HTR-8/SVneo (cell line): ENCODE results near the gene MOB3C.
"Not testable (repeated sequence)": the region's sequence is repeated elsewhere in the genome, so short reads cannot be mapped to it uniquely, and the experiment has no call there.

Experiments used
- DNase-seq: peaks from one replicate; pipeline ENCODE4 v3.0.0; 2011; ENCODE audit warnings: low spot score, mixed read lengths; ENCODE audit not compliant: insufficient read length
- FAIRE-seq: peaks from 2 replicates; lab custom pipeline; 2011; peaks lifted over from hg19 to GRCh38; lab: Jason Lieb, UNC

The MOB3C gene

GRCh38 chr1:46616277-46617107 is at the start of gene MOB3C:
Gene MOB3C, minus strand, starts transcription at chr1:46616811. Its CDS starts 3,490 bp downstream, at chr1:46613321.
- peak; percentile 66 for FAIRE-seq
- peak; percentile 64 for DNase-seq

DNA sequence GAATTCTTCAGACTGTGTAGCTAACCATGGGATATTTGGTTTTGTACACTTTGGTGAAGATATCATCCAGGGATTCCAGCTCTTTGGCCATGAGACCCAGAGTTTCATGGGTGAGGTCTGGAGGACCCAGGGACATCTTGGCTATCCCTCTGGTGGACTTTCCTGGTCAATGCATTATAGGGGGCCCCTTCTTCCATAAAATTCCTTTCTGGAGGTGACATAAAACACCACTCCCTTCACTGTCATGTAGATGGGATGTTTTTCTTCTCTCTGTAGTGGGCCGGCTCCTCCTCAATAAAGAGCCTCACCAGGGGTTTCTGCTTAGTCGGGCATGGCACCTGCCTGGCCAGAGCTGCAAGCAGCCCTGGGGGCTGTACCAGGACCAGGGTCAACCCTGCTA is 49.4 kb upstream of the MOB3C start:
- FAIRE-seq: no peak
- no peak for DNase-seq

GRCh38 chr1:46662919-46663318 is 46.3 kb upstream of the MOB3C start:
- not testable (repeated sequence) for DNase-seq, FAIRE-seq

- not testable (repeated sequence) for DNase-seq, FAIRE-seq
Observed at GRCh38 chr1:46660116-46660515, 43.5 kb upstream of the MOB3C start.

DNA sequence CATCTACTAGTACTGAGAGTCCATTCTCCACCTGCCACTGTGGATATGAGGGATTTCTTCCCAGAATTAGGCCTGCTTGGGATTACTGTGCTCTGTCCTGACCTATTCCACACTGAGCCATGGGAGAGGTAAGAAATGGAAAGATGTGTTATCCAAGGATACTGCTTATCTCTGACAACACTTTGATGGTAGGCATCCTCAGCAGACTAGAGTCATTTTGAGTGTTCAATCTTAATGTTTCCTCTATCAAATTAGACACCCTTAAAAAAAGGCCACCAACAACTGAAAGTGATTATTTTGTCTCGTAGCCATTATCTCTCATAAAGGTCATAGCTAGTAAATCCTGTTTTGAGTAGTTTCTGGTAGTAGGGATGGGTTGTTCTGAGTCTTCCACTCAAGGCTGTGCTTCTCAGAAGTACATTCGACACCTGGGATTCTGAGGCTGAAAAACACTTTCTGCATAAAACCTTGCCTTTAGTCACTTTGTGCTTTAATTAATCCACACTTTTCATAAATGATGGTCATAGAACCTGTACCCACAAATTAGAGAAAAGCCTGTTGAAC is 42.8 kb upstream of the MOB3C start:
- DNase-seq: no peak

GRCh38 chr1:46657775-46658174 is 41.2 kb upstream of the MOB3C start:
- DNase-seq (no peak), FAIRE-seq (no peak)

More for the DNA sequence above, 42.8 kb upstream of the MOB3C start:
- no peak for FAIRE-seq

GRCh38 chr1:46656643-46657042 is 40.0 kb upstream of the MOB3C start:
- DNase-seq: no peak
- FAIRE-seq: no peak

DNA sequence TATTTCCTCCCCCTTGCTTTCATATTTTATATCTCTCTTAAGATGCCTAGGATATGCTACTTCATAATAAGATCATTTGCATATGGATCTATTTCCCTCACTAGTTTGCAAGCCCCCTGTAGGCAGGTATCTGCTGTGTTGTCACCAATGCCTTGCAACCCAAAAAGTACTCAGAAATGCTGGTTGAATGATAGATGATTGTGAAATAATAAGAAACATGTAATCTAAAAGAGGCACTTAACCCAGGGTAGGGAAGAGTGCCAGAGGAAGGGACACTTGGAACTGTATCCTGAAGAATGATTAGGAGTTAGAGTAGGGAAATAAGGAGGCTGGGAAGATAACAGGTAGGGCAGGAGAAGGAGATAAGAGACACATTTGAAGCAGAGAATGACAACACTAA is 39.2 kb upstream of the MOB3C start:
- no peak for DNase-seq
- FAIRE-seq: no peak

- not testable (repeated sequence) for FAIRE-seq
Observed at GRCh38 chr1:46654698-46655097, 38.1 kb upstream of the MOB3C start.

GRCh38 chr1:46654012-46654411 is 37.4 kb upstream of the MOB3C start:
- DNase-seq (no peak), FAIRE-seq (no peak)

More at GRCh38 chr1:46654698-46655097, 38.1 kb upstream of the MOB3C start:
- not testable (repeated sequence) for DNase-seq

- no peak for DNase-seq
- no peak for FAIRE-seq
Observed at GRCh38 chr1:46653405-46653958, 36.9 kb upstream of the MOB3C start.

GRCh38 chr1:46652321-46653100 is 35.9 kb upstream of the MOB3C start:
- DNase-seq (no peak), FAIRE-seq (no peak)

DNA sequence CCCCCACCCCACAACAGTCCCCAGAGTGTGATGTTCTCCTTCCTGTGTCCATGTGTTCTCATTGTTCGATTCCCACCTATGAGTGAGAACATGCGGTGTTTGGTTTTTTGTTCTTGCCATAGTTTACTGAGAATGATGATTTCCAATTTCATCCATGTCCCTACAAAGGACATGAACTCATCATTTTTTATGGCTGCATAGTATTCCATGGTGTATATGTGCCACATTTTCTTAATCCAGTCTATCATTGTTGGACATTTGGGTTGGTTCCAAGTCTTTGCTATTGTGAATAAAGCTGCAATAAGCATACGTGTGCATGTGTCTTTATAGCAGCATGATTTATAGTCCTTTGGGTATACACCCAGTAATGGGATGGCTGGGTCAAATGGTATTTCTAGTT is 34.5 kb upstream of the MOB3C start:
- FAIRE-seq, DNase-seq: not testable (repeated sequence)

DNA sequence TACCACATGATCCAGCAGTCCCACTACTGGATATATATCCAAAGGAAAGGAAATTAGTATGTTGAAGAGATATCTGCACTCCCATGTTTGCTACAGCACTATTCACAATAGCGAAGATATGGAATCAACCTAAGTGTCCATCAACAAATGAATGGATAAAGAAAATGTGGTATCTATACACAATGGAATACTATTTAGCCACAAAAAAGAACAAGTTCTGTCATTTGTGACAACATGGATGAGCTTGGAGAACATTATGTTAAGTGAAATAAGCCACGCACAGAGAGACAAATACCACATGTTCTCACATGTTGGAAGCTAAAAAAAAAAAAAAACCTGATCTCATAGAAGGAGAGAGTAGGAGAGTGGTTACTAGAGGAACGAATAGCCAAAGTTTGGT is 33.9 kb upstream of the MOB3C start:
- FAIRE-seq (no peak), DNase-seq (no peak)

- DNase-seq: no peak
- FAIRE-seq: no peak
Observed at GRCh38 chr1:46649764-46650163, 33.2 kb upstream of the MOB3C start.

GRCh38 chr1:46647611-46648010 is 31.0 kb upstream of the MOB3C start:
- DNase-seq (no peak), FAIRE-seq (no peak)

GRCh38 chr1:46646844-46647243 is 30.2 kb upstream of the MOB3C start:
- FAIRE-seq (no peak), DNase-seq (no peak)

DNA sequence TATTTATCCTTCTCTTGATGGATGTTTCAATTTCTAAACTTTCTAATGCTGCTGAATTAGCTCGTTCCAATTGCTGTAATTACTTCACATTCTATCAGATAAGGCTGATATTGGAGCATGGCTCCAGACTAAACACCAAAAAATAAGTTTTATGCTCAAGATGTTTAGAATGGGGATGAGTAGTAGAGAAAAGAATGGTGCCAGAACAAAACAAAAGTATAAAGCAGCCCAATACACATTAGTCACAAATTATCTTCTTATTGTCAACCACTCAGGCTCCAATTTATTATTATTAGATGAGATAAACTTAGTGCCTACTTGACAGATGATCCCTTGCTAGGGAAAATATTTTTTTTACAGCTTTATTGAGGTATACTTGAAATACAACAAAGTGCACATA is 29.7 kb upstream of the MOB3C start:
- DNase-seq (no peak), FAIRE-seq (no peak)

DNA sequence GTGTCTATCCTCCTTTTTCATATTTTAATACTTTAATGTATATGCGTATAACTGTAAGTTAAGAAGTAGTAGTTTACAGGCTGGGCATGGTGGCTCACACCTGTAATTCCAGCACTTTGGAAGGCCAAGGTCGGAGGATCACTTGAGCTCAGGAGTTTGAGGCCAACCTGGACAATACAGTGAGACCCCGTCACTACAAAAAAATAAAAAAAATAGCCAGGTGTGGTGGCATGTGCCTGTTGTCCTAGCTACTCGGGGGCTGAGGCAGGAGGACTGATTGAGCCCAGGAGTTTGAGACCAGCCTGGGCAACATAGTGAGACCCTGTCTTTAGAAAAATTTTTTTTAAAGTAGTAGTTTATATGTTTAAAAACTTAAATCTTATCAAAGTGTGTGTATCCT is 29.2 kb upstream of the MOB3C start:
- DNase-seq (no peak), FAIRE-seq (no peak)

DNA sequence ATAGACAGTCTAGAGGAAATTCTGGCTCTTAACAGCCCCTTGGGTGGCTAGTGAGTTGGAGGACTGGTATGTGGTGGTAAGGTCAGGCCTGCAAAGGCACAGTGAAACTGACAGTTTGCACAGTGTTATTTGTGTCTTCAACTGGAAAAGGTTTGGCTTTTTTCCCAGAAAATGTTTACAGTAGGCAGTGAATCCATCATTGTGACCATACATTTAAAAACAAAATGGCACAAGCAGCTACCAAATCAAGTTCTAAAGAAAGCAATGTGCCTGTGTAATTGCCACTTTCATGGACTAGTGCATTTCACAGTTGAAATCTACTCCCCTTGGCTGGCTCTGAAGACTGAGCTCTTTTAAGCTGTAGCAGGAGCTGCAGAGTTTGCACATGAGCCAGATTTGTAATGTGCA is 26.8 kb upstream of the MOB3C start:
- DNase-seq (peak; percentile 54), FAIRE-seq (peak; percentile 16)
